NAMALWA (cell line): ENCODE data around the gene RPL37.
"Not testable (repeated sequence)": the region's sequence is repeated elsewhere in the genome, so short reads cannot be mapped to it uniquely, and the experiment has no call there.

Experiments
- DNase-seq: peaks from one replicate; pipeline ENCODE4 v3.0.0-alpha.2; 2015; ENCODE audit warnings: low spot score

Gene RPL37

DNA sequence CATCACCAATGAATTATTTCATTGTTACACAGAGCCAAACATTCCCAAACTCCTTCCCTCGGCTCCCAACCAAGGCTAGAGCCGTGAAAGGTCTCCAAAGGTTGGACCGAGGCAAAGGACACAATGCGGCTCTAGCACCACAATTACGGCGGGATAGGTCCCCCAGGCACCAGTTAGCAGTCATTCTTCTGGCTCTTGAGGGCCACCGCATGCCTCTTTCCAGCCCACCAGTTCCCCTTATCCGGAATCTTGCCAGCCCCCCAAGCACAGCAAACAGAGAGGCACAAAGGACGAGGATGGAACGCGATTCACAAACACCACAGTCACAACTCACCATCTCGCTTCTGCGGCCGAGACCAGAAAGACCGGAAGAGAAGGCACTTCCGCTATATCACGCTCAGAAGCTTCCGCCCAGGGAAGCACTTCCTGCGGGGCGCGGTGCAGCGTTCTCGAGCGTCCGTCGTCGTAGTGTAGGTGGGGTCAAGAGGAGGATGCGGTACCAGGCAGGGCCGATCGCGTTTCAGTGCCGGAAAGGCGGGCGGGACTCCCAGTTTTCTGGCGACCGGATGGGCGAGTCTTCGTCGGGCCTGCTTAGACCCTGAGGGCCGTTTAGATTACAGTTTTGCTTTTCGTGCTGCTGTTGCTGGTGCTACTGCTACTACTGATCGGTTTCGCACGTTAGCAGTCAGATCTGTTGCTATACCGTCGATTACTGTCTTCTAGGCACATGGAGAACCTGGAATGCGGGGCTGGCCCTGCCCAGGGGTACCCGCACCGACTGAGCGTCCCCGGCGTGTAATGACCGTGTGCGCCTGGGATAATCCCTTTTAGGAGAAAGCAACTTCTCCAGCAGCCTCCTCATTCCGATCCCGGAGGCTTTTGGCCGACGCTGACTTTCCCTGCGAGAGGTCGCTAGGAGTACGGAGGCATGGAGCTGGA, at the start of gene RPL37:
Gene RPL37, minus strand, starts transcription at position 374 of the 939 bp plus-strand sequence. Its CDS starts 37 bp downstream, at position 337.
- DNase-seq = peak; percentile 98

GRCh38 chr5:40883051-40883450, 48.0 kb upstream of the RPL37 start:
- not testable (repeated sequence) for DNase-seq

DNA sequence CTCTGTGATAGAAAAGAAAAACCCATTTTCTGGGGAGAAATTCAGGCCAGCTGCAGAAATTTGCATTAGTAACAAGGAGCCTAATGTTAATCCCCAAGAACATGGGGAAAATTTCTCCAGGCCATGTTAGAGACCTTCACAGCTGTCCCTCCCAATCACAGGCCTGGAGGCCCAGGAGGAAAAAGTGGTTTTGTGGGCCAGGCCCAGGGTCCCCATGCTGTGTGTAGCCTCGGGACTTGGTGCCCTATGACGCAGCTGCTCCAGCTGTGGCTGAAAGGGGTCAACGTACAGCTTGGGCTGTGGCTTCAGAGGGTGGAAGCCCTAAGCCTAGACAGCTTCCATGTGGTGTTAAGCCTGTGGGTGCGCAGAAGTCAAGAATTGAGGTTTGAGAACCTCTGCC, 47.3 kb upstream of the RPL37 start:
- no peak for DNase-seq

GRCh38 chr5:40879163-40879942, 44.3 kb upstream of the RPL37 start:
- DNase-seq = peak; percentile 55

- no peak for DNase-seq
These were observed 42.5 kb upstream of the RPL37 start for GRCh38 chr5:40877371-40877988.

DNA sequence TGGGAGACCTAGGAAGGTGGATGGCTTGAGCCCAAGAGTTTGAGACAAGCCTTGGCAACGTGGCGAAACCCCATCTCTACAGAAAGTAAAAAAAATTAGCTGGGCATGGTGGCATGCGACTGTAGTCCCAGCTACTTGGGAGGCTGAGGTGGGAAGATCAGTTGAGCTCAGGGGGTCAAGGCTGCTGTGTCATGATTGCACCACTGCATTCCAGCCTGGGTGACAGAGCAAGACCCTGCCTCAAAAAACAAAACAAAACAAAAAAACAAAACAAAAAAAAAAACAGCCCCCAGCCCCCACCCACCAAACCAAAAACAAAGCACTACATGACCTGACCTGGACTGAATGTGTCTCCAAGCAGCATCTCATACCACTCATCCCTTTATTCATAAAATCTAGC, 40.9 kb upstream of the RPL37 start:
- DNase-seq = no peak

DNA sequence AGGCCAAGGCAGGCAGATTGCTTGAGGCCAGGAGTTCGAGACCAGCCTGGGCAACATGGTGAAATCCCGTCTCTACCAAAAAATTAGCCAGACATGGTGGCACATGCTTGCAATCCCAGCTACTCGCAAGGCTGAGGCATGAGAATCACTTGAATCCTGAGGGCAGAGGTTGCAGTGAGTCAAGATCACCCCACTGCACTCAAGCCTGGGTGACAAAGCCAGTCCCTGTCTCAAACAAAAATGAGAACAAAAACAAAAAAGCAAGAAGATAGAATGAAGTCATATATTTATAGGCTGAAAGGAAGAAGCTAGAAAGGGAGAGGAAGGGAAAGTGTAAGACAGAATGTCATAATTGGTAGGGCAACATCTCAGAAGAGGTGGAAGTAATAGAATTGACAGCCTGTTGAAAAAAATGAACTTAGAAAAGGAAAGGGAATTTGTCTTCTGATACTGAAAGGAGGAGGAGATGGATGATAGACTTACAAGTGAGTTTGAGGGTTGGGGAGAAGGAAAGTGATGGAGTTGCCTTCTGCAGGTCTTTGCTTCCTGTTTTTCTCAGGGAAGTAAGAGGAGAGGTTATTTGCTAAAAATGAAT, 38.4 kb upstream of the RPL37 start:
- no peak for DNase-seq

DNA sequence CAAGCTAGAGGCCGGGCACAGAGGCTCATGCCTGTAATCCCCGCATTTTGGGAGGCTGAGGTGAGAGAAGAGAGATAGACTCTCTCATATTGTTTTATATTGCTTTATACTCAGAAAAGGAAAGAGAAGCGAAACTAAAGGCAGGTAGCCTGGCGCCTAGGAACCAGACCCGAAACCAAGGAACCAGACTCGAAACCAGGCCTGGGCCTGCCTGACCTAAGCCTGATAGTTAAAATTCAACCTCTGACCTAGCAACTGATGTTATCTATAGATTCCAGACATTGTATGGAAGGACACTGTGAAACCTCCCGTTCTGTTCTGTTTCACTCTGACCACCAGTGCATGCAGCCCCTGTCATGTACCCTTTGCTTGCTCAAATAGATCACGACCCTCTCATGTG, 37.2 kb upstream of the RPL37 start:
- DNase-seq = not testable (repeated sequence)

DNA sequence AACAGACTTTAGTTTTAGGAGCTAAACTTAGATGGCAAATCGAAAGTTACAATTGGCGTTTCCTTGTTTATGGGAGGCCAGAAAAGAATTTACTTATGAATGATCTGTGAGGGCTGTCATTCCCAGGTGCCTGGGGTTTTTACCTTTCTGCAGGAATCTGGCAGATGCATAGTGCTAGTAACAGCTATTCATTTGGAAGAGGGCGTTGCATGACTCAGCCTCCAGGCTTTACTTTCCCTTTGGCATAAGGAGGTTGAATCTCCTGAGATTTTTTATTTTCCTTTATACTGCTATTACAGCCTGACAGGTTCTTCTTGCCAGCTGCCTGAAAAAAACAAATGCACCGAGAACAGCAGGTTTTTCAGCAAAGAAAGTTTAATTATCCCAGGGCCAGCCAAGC, 36.2 kb upstream of the RPL37 start:
- DNase-seq = no peak

DNA sequence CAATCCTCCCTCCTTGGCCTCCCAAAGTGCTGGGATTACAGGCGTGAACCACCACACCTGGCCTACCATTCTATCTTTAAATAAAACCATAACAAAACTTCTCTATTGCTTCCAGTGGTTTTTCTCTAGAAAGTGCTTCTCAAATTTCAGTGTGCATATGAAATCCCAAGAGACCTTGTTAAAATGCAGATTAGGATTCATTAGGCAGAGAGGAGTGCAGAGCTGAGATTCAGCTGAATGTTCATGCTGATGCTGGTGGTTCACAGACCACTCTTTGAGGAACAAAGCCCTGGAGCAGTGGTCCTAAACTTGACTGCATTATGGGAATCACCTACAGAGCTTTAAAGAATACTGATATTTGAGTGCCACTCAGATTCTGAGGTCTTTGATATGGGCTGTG, 34.4 kb upstream of the RPL37 start:
- DNase-seq = no peak

DNA sequence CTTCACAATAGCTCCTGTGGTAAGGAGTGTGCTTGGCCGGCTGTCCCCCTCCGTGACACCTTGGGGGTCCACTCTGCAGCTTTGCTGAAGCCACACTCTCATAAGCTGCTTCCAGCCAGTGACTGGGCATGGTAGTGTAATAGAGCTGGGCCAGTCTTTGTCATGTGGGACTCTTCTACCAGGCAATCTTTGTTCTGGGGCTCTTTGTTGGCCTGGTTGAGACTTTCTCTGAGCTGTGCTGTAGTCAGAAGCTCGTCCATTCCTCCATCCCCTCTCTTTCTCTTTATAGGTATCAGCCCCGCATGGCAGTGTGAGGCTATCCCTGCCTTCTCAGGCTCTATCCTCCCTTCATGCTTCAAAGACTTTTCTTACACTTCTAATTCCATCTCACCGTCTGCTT, 31.8 kb upstream of the RPL37 start:
- DNase-seq = no peak

DNA sequence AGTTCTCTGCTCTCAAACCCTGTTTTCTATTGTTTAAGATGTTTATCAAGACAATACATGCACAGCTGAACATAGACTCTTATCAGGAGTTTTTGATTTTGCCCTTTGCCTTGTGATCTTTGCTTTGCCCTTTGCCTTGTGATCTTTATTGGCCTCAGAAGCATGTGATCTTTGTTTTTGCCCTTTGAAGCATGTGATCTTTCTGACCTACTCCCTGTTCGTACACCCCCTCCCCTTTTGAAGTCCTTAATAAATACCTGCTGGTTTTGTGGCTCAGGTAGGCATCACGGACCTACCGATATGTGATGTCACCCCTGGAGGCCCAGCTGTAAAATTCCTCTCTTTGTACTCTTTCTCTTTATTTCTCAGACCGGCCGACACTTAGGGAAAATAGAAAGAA, 30.0 kb upstream of the RPL37 start:
- DNase-seq = not testable (repeated sequence)

DNA sequence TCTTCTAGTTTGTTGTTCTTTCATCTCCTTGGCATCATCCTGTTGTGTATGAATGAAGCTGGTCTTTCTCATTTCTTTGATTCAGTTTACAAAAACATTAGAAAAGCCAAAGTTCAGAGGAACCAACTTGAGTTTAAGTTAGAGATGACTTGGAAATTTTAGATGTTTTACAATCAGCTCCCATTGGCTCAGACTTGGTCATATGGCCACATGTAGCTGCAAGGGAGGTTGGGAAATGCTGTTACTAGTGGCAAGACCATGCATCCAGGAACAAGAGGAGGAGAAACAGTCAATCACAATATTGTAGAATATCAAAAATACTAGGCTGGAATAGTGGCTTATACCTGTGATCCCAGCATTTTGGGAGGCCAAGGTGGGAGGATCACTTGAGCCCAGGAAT, 25.7 kb upstream of the RPL37 start:
- DNase-seq = no peak

DNA sequence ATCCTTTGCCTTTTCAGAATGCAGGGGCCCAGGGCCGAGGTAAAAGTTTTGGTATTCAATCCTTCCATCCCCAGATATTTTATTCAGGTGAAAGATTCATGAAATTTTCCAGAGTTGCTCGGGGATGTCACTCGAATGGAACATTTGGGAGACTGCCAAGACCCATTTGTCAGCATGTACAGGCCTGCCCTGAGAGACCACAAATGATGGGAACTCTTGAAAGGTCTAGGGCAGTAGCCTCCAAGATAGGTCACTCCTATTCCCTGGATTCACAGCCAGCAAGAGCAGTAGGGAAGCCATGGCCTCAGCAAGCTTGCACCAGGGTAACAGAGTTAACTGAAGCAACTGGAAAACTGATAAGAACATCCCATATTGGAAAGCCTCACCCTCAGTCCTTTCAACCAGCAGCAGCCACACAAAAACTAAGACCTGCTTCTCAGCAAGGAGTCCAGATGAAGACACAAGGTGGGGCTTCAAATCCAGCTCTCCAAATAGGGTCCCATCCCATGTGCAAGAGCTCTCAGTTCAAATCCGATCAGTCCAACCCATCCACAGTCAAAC, 18.7 kb upstream of the RPL37 start:
- no peak for DNase-seq

DNA sequence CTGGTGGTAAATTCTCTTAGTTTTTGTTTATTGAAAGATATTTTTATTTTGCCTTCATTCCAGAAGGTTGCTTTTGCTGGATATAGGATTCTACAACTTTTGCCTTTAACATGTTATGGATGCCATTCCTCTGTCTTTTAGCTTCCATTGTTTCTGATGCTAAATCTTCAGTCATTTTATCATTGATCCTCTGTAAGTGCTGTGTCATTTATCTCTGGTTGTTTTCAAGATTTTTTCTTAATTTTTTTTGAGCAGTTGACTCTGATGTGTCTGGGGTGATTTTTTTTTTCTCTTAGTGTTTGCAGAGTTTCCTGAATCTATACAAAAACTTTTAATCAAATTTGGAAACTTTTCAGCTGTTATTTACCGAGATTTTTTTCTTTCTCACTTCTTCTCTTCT, 12.5 kb upstream of the RPL37 start:
- DNase-seq = no peak

DNA sequence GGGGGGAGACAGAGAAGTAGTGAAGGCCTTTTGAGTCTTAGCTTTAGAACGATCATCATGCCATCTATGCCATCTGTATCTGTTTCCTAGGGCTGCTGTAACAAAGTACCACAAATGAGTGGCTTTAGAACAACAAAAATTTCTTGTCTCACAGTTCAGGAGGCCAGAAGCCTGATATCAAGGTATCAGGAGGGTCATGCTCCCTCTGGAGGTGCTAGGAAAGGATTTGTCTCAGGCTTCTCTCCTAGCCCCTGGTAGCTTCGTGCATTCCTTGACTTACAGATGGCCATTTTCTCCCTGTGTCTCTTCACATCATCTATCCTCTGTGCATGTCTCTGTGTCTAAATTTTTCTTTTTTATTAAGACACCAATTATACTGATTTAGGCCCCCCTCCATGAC, 11.3 kb upstream of the RPL37 start:
- DNase-seq = no peak

- DNase-seq = no peak
These were observed 9.5 kb upstream of the RPL37 start for GRCh38 chr5:40844565-40844964.

GRCh38 chr5:40842351-40842750, 7.3 kb upstream of the RPL37 start:
- DNase-seq = no peak

- peak; percentile 67 for DNase-seq
These were observed 6.2 kb upstream of the RPL37 start, which contains the start of gene CARD6 for GRCh38 chr5:40841068-40841805. TSS of gene CARD6 (plus strand) at chr5:40841367. CDS start at chr5:40841383, 16 bp downstream.

GRCh38 chr5:40838086-40838485, 3.1 kb upstream of the RPL37 start:
- no peak for DNase-seq

DNA sequence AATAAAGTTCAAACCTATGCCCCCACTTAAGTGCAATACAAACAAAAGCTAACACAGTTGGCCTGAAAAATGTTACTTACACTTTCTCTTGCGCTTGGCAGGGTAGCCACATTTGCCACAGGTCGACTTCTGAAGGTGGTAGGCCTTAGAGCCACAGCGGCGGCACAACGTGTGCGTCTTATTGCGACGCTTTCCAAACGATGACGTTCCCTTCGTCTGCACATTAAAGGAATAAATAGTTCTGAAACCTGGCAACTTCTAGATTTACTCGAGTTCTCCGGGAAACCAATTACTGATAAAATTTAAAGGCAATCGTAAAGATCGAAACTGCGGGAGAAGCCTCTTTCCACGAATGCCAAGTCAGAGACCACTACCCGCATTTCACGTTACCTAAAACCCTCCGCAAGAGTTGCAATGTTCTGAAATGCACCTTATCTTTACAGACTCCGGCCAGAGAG, 602 bp downstream of the RPL37 start:
- peak; percentile 44 for DNase-seq
